ENCODE data around the gene SGMS1.

SGMS1 gene

GRCh38 chr10:50625649-50626132 lies 1.9 kb upstream of the SGMS1 start:
- H3K4me1 Mint-ChIP-seq, result peaks cover 26% of the 10 kb centered on the region
- H3K4me3 Mint-ChIP-seq, result peak overlapping the region; percentile 94 to 97 (median 95)
- no peak for TF ChIP-seq CTCF (IDR thresholded peaks at IDR 0.05; ENCODE audit: unreplicated experiment in 3 of 3)
- no peaks in the 10 kb centered on the region for H3K27me3 Mint-ChIP-seq (ENCODE audit: low read depth)
- H3K36me3 Mint-ChIP-seq (ENCODE audit: low read depth), result peaks cover 4% of the 10 kb centered on the region
- peak overlapping the region; percentile 99 for H3K27ac Mint-ChIP-seq
- H3K9me3 Mint-ChIP-seq, result no peaks in the 10 kb centered on the region

- Mint-ChIP-seq H3K27me3 (ENCODE audit: low read depth) (no peaks in the 10 kb centered on the region), H3K4me3 (peak overlapping the region; percentile 94 to 97 (median 95)), H3K9me3 (no peaks in the 10 kb centered on the region), H3K27ac (peak overlapping the region; percentile 99), H3K4me1 (peaks cover 31% of the 10 kb centered on the region), H3K36me3 (ENCODE audit: low read depth) (peaks cover 3% of the 10 kb centered on the region)
- peak; percentile 50 to 66 (median 65) for TF ChIP-seq CTCF (IDR thresholded peaks at IDR 0.05; ENCODE audit: unreplicated experiment in 3 of 3)
Observed at GRCh38 chr10:50624866-50625501, 1.2 kb upstream of the SGMS1 start.

GRCh38 chr10:50624413-50624865 lies 683 bp upstream of the SGMS1 start:
- TF ChIP-seq CTCF (IDR thresholded peaks at IDR 0.05; ENCODE audit: unreplicated experiment in 3 of 3), result no peak
- H3K27me3 Mint-ChIP-seq (ENCODE audit: low read depth), result no peaks in the 10 kb centered on the region
- no peaks in the 10 kb centered on the region for H3K36me3 Mint-ChIP-seq (ENCODE audit: low read depth)
- peak overlapping the region; percentile 99 to 100 (median 100) for H3K27ac Mint-ChIP-seq
- no peaks in the 10 kb centered on the region for H3K9me3 Mint-ChIP-seq
- peaks cover 36% of the 10 kb centered on the region for H3K4me1 Mint-ChIP-seq
- peak overlapping the region; percentile 89 to 96 (median 95) for H3K4me3 Mint-ChIP-seq

GRCh38 chr10:50622706-50623662 lies 772 bp downstream of the SGMS1 start:
- Mint-ChIP-seq H3K27me3 (ENCODE audit: low read depth) (no peaks in the 10 kb centered on the region), H3K9me3 (no peaks in the 10 kb centered on the region), H3K36me3 (ENCODE audit: low read depth) (no peaks in the 10 kb centered on the region), H3K4me1 (peaks cover 36% of the 10 kb centered on the region), H3K27ac (peak overlapping the region; percentile 93 to 100 (median 95)), H3K4me3 (peak overlapping the region; percentile 89 to 96 (median 95))
- TF ChIP-seq CTCF (IDR thresholded peaks at IDR 0.05; ENCODE audit: unreplicated experiment in 3 of 3), result no peak

GRCh38 chr10:50621968-50622705 lies 1.6 kb downstream of the SGMS1 start:
- H3K36me3 Mint-ChIP-seq (ENCODE audit: low read depth), result no peaks in the 10 kb centered on the region
- no peaks in the 10 kb centered on the region for H3K27me3 Mint-ChIP-seq (ENCODE audit: low read depth)
- peaks cover 36% of the 10 kb centered on the region for H3K4me1 Mint-ChIP-seq
- peak overlapping the region; percentile 93 to 95 (median 95) for H3K27ac Mint-ChIP-seq
- H3K4me3 Mint-ChIP-seq, result peak overlapping the region; percentile 89 to 96 (median 95)
- H3K9me3 Mint-ChIP-seq, result no peaks in the 10 kb centered on the region
- TF ChIP-seq CTCF (IDR thresholded peaks at IDR 0.05; ENCODE audit: unreplicated experiment in 3 of 3), result peak in 1 of 3 experiments; percentile 21
